SU-DHL-6 (cell line): ENCODE measurements around the gene SLC9A9.

Experiments used
- H2AFZ ChIP-seq: fragments of 200-600 bp; sonication (generic); 2 replicates; pipeline ENCODE4 v1.6.1; 2014; ENCODE audit warnings: low read depth, mild to moderate bottlenecking, moderate library complexity, mixed read lengths, antibody characterized with exemption, low read length; ENCODE audit not compliant: severe bottlenecking
- H3F3A ChIP-seq: fragments of 200-600 bp; shearing (Covaris generic); 2 replicates; pipeline ENCODE4 v1.6.0; 2016; ENCODE audit warnings: antibody characterized with exemption, mild to moderate bottlenecking; ENCODE audit not compliant: insufficient read depth
- H3K27ac ChIP-seq: fragments of 200-600 bp; sonication (generic); 2 replicates; pipeline ENCODE4 v1.5.1; 2016; ENCODE audit warnings: low read depth, mild to moderate bottlenecking, low read length, moderate library complexity, mixed read lengths
- H3K27me3 ChIP-seq: fragments of 200-600 bp; sonication (generic), shearing (Covaris generic); 2 replicates; pipeline ENCODE4 v1.6.0; 2014; ENCODE audit warnings: mild to moderate bottlenecking, low read length
- H3K36me3 ChIP-seq: fragments of 200-600 bp; sonication (generic); 2 replicates; pipeline ENCODE4 v1.6.1; 2014; ENCODE audit warnings: mild to moderate bottlenecking, low read length, mixed read lengths
- H3K4me2 ChIP-seq: fragments of 300-600, 200-600 bp; shearing (Covaris generic), sonication (generic); 2 replicates; pipeline ENCODE4 v1.6.0; 2014; ENCODE audit warnings: low read length, low read depth, mild to moderate bottlenecking; ENCODE audit not compliant: poor library complexity, severe bottlenecking
- H3K4me3 ChIP-seq: fragments of 200-600 bp; sonication (generic); 2 replicates; pipeline ENCODE4 v1.5.1; 2014; ENCODE audit warnings: antibody characterized with exemption, low read length, mild to moderate bottlenecking, mixed read lengths; ENCODE audit not compliant: insufficient read depth, poor library complexity, severe bottlenecking
- H3K79me2 ChIP-seq: fragments of 200-600 bp; sonication (generic); 2 replicates; pipeline ENCODE4 v1.6.1; 2014; ENCODE audit warnings: mild to moderate bottlenecking, low read length, moderate library complexity; ENCODE audit not compliant: insufficient read depth
- H3K9ac ChIP-seq: fragments of 200-600 bp; sonication (generic); 2 replicates; pipeline ENCODE4 v1.7.0; 2014; ENCODE audit warnings: mild to moderate bottlenecking, low read length
- H3K9me2 ChIP-seq: fragments of 200-600 bp; sonication (generic); replicated peaks from 2 replicates; pipeline ENCODE4 v1.6.1; 2014; ENCODE audit warnings: low read length; ENCODE audit not compliant: insufficient read depth
- H3K9me3 ChIP-seq: fragments of 200-600 bp; sonication (generic); 2 replicates; pipeline ENCODE4 v1.6.1; 2014; ENCODE audit warnings: low read length, mixed read lengths; ENCODE audit not compliant: insufficient read depth
- H4K20me1 ChIP-seq: fragments of 200-600 bp; sonication (generic); 2 replicates; pipeline ENCODE4 v1.6.1; 2014; ENCODE audit warnings: low read depth, mild to moderate bottlenecking, antibody characterized with exemption, low read length, moderate library complexity, mixed read lengths
- EZH2phosphoT487 ChIP-seq: fragments of 200-600 bp; sonication (generic), shearing (Covaris generic); conservative IDR thresholded peaks from 2 replicates; pipeline ENCODE4 v1.6.1; 2018; ENCODE audit warnings: mild to moderate bottlenecking, antibody characterized with exemption, low read length, moderate library complexity, mixed read lengths
- TF ChIP-seq, protein P1 (sequence below): fragments of 200-600 bp; sonication (generic); IDR thresholded peaks from one replicate; pipeline ENCODE4 v1.5.1; 2017; ENCODE audit warnings: antibody characterized with exemption, mild to moderate bottlenecking, low read length, moderate library complexity; ENCODE audit not compliant: insufficient read depth, poor library complexity, severe bottlenecking

SLC9A9 gene

DNA sequence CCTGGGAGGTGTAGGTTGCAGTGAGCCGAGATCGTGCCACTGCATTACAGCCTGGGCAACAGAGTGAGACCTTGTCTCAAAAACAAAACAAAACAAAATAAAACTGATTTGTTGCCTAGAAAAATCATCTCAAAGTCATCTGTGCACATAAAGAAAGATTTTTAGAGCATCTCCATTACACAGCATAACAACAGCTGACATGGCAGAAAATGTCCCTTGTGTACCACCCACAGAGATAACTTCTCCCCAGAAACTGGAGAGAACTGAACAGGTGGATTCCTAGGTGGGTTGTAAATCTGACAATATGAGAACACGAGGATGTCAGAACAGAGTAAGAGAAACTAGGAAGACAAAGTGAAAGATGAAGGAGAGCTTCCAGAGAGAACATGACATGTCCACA, 207.5 kb downstream of the SLC9A9 start:
- no peaks in the 10 kb centered on the region; the same call in 1 of the 2 replicates for H3K27me3 ChIP-seq
- no peak overlapping the region for H2AFZ ChIP-seq
- H3F3A ChIP-seq: no peaks in the 10 kb centered on the region
- no peak overlapping the region for H3K4me3 ChIP-seq
- no peaks in the 10 kb centered on the region for H4K20me1 ChIP-seq
- H3K4me2 ChIP-seq: no peak overlapping the region
- no peaks in the 10 kb centered on the region for H3K9me2 ChIP-seq
- H3K9me3 ChIP-seq: no peaks in the 10 kb centered on the region
- H3K36me3 ChIP-seq: no peaks in the 10 kb centered on the region
- H3K79me2 ChIP-seq: no peaks in the 10 kb centered on the region
- no peak overlapping the region for H3K27ac ChIP-seq
- no peak overlapping the region for H3K9ac ChIP-seq
- TF ChIP-seq, protein P1, sequence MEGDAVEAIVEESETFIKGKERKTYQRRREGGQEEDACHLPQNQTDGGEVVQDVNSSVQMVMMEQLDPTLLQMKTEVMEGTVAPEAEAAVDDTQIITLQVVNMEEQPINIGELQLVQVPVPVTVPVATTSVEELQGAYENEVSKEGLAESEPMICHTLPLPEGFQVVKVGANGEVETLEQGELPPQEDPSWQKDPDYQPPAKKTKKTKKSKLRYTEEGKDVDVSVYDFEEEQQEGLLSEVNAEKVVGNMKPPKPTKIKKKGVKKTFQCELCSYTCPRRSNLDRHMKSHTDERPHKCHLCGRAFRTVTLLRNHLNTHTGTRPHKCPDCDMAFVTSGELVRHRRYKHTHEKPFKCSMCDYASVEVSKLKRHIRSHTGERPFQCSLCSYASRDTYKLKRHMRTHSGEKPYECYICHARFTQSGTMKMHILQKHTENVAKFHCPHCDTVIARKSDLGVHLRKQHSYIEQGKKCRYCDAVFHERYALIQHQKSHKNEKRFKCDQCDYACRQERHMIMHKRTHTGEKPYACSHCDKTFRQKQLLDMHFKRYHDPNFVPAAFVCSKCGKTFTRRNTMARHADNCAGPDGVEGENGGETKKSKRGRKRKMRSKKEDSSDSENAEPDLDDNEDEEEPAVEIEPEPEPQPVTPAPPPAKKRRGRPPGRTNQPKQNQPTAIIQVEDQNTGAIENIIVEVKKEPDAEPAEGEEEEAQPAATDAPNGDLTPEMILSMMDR: no peak
- TF ChIP-seq EZH2phosphoT487: no peak

GRCh38 chr3:143637133-143637532, 211.1 kb downstream of the SLC9A9 start:
- no peak overlapping the region for H3K27ac ChIP-seq
- H3K79me2 ChIP-seq: no peaks in the 10 kb centered on the region
- H3K9me2 ChIP-seq: no peaks in the 10 kb centered on the region
- H4K20me1 ChIP-seq: no peaks in the 10 kb centered on the region
- no peaks in the 10 kb centered on the region; the same call in 1 of the 2 replicates for H3K27me3 ChIP-seq
- no peak for TF ChIP-seq EZH2phosphoT487
- TF ChIP-seq, protein P1: no peak
- H3K9me3 ChIP-seq: no peaks in the 10 kb centered on the region
- H3K36me3 ChIP-seq: no peaks in the 10 kb centered on the region
- no peak overlapping the region for H3K4me2 ChIP-seq
- no peak overlapping the region for H3K9ac ChIP-seq
- no peak overlapping the region for H3K4me3 ChIP-seq
- no peaks in the 10 kb centered on the region for H3F3A ChIP-seq
- H2AFZ ChIP-seq: no peak overlapping the region

DNA sequence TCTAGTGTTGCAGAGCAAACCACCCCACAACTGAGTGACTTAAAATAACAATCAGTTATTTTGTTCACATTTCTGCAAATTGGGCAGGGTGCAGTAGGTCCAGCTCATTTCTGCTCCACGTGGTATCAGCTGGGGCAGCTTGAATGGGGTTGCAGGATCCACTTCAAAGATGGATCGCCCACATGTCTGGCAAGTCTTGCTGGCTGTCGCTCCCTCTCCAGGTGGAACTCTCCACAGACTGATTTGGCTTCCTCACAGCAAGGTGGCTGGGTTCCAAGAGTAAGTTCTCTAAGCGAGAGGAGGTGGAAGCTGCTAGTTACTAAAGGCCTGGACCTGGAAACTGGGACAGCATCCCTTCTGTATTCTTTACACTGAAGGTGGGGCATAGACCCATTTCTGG, 213.3 kb downstream of the SLC9A9 start:
- Histone ChIP-seq H3K27ac (no peak overlapping the region), H3K9me2 (no peaks in the 10 kb centered on the region), H3K9me3 (no peaks in the 10 kb centered on the region), H3K9ac (no peak overlapping the region), H3F3A (no peaks in the 10 kb centered on the region), H2AFZ (no peak overlapping the region), H3K4me3 (no peak overlapping the region), H4K20me1 (no peaks in the 10 kb centered on the region), H3K4me2 (no peak overlapping the region), H3K79me2 (no peaks in the 10 kb centered on the region), H3K36me3 (no peaks in the 10 kb centered on the region), H3K27me3 (no peaks in the 10 kb centered on the region)
- TF ChIP-seq, protein P1: no peak
- no peak for TF ChIP-seq EZH2phosphoT487
